HUES64 (cell line): ENCODE measurements around the gene LATS1.

ENCODE experiments used
- H3K27ac ChIP-seq: 2 replicates; pipeline ENCODE4 v1.7.0; 2013; ENCODE audit warnings: low read depth, low read length, inconsistent platforms
- H3K27me3 ChIP-seq: 2 replicates; pipeline ENCODE4 v1.6.1; 2013; ENCODE audit warnings: mild to moderate bottlenecking, low read length; ENCODE audit not compliant: insufficient read depth
- H3K36me3 ChIP-seq: 2 replicates; pipeline ENCODE4 v1.6.1; 2013; ENCODE audit warnings: mild to moderate bottlenecking, low read length; ENCODE audit not compliant: insufficient read depth
- H3K4me1 ChIP-seq: 2 replicates; pipeline ENCODE4 v1.6.1; 2013; ENCODE audit warnings: mild to moderate bottlenecking, low read length, moderate library complexity; ENCODE audit not compliant: insufficient read depth
- H3K4me3 ChIP-seq: 2 replicates; pipeline ENCODE4 v1.5.1; 2013; ENCODE audit warnings: mild to moderate bottlenecking, low read length, moderate library complexity
- H3K9ac ChIP-seq: 2 replicates; pipeline ENCODE4 v1.6.1; 2013; ENCODE audit warnings: mild to moderate bottlenecking, low read depth, low read length
- H3K9me3 ChIP-seq: 2 replicates; pipeline ENCODE4 v1.6.1; 2013; ENCODE audit warnings: low read depth, low read length; ENCODE audit not compliant: insufficient read depth
- WGBS: fragments of 150-250, 120-280 bp; methylation state at CpG from one replicate; pipeline ENCODE4 v1.1.7; 2013; ENCODE audit warnings: missing lambda C conversion rate; 5-methylcytosine and 5-hydroxymethylcytosine counted together

LATS1 gene

GRCh38 chr6:149608381-149608982 is 109.4 kb downstream of the LATS1 start:
- WGBS = 96% methylated on average over 7 of the region's 7 CpGs
- Histone ChIP-seq H3K27me3 (no peaks in the 10 kb centered on the region), H3K4me3 (no peak overlapping the region), H3K9ac (no peak overlapping the region), H3K36me3 (0 out of 2 replicates have a peak, but pooled peaks cover under 1% of the 10 kb centered on the region), H3K4me1 (no peaks in the 10 kb centered on the region), H3K27ac (no peak overlapping the region), H3K9me3 (no peaks in the 10 kb centered on the region)
